Kidney (tissue), 14 donors: ENCODE data around the gene ZBTB46. TPM values are rescaled to one million over a fixed set of nuclear protein-coding genes. Genes with fewer than 3 reads are reported as not detected.

Experiments
- DNase-seq, 5 donors: peaks; one replicate each; pipeline ENCODE4 v3.0.0-alpha.2; 2013 to 2020
- FAIRE-seq: peaks from 2 replicates; lab custom pipeline; 2012; peaks lifted over from hg19 to GRCh38; lab: Jason Lieb, UNC
- H3K27ac ChIP-seq, 2 donors: one replicate each; pipeline ENCODE4 v1.7.0; 2013; ENCODE audit warnings: low read depth in 2 of 2, low read length in 2 of 2, inconsistent platforms in 1 of 2
- H3K27me3 ChIP-seq: one replicate; pipeline ENCODE4 v1.7.1; 2013; ENCODE audit warnings: low read length, inconsistent platforms; ENCODE audit not compliant: control insufficient read depth, insufficient read depth
- H3K36me3 ChIP-seq, 3 donors: one replicate each; pipeline versions ENCODE4 v1.7.0 to v1.7.1; 2013; ENCODE audit warnings: low read length in 3 of 3, control low read depth in 1 of 3, inconsistent platforms in 1 of 3; ENCODE audit not compliant: insufficient read depth in 3 of 3, control insufficient read depth in 2 of 3
- H3K4me1 ChIP-seq, 3 donors: one replicate each; pipeline versions ENCODE4 v1.7.0 to v1.7.1; 2013; ENCODE audit warnings: low read length in 3 of 3, inconsistent platforms in 1 of 3, low read depth in 1 of 3; ENCODE audit not compliant: control insufficient read depth in 2 of 3, insufficient read depth in 2 of 3
- H3K4me3 ChIP-seq, 3 donors: one replicate each; pipeline versions ENCODE4 v1.7.0 to v1.8.1; 2013; ENCODE audit warnings: low read length in 3 of 3, control low read depth in 1 of 3, inconsistent platforms in 1 of 3
- H3K9ac ChIP-seq, 3 donors: one replicate each; pipeline versions ENCODE4 v1.7.0 to v1.7.1; 2013; ENCODE audit warnings: low read length in 3 of 3, control low read depth in 1 of 3, inconsistent platforms in 1 of 3
- H3K9me3 ChIP-seq, 3 donors: one replicate each; pipeline versions ENCODE4 v1.7.0 to v1.7.1; 2013; ENCODE audit warnings: low read length in 3 of 3, control low read depth in 1 of 3, inconsistent platforms in 1 of 3; ENCODE audit not compliant: control insufficient read depth in 2 of 3, insufficient read depth in 1 of 3
- intact Hi-C: fragments of 100-400 bp; cut with DNase I; formaldehyde crosslinking; loops from one replicate; pipeline ENCODE4 v1.11.1; 2022
- polyA plus RNA-seq: library from polyadenylated mRNA; stranded (reverse); fragments of 350-450 nt; fragmentation: Illumina TruSeq; extraction: RNeasy Lipid Tissue Mini Kit (QIAGEN cat#74804); gene quantifications from one replicate; pipeline ENCODE4 v1.2.3, GENCODE V29; 2014; ENCODE audit warnings: low read depth, low replicate concordance; ENCODE audit not compliant: insufficient read depth
- total RNA-seq: library from RNA; stranded (reverse); fragmentation: NEBNext Ultra II Directional; extraction: Animal tissue kit (Norgen Biotek cat#: 25700); gene quantifications from one replicate; pipeline ENCODE4 v1.2.1, GENCODE V29; 2021
- TF ChIP-seq, protein P1 (sequence below): IDR thresholded peaks from 3 replicates; pipeline ENCODE4 v1.5.1; 2012; ENCODE audit warnings: mild to moderate bottlenecking, moderate library complexity, borderline replicate concordance; ENCODE audit not compliant: insufficient read depth; ENCODE audit errors: extremely low read depth
- donor health status: control.
- donor health status: control.
- donor health status: control.
- donor health status: control.
- donor health status: control.
- donor health status: DM: yes; HTN: yes; CAD: no.
- donor health status: Normal renal cell carcinoma (clear cell type).

The ZBTB46 gene
- total and polyA plus RNA-seq, 2 donors from 2014 or later: 4.5 to 24.0 TPM

DNA sequence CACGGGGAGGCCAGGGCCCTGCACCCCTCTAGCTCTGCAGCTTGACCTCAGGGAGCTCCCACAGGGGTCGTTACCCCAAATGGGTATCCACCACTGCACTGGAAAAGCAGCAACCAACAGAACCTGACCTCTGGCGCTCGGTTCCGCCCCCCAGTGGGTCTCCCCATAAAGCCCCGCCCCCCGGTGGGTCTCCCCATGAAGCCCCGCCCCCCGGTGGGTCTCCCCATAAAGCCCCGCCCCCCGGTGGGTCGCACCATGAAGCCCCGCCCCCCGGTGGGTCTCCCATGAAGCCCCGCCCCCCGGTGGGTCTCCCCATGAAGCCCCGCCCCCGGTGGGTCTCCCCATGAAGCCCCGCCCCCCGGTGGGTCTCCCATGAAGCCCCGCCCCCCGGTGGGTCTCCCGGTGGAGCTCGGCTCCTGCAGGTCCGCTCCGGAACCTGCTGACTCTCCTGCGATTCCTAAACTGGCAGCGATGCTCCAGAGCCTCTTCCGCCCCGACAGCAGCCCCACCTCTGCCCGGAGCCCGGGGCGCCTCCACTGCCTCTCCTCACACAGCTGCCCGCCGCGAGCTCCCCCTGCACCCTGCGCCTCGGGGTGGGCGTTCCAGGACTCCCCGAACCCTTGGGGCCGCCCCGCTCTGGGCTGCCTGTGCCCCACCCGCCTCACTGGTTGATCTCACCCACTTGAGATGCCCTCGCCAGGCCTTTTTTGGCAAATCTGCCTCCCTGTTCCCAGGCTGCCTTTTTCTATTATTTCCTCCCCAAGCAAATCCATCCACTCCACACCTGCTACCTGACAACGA lies 79.4 kb downstream of the ZBTB46 start:
- FAIRE-seq (no peak), DNase-seq (peak in 2 of 5 donors; percentile 51 to 70)
- H3K4me3 ChIP-seq: no peak overlapping the region
- H3K27ac ChIP-seq: no peak overlapping the region
- no peaks in the 10 kb centered on the region for H3K36me3 ChIP-seq
- no peaks in the 10 kb centered on the region for H3K27me3 ChIP-seq
- intact Hi-C loops: no loop called here
- no peaks in the 10 kb centered on the region for H3K9me3 ChIP-seq
- peaks cover 0 to 3% (median 3%) of the 10 kb centered on the region in 3 donors for H3K4me1 ChIP-seq
- no peak overlapping the region for H3K9ac ChIP-seq
- TF ChIP-seq, protein P1, sequence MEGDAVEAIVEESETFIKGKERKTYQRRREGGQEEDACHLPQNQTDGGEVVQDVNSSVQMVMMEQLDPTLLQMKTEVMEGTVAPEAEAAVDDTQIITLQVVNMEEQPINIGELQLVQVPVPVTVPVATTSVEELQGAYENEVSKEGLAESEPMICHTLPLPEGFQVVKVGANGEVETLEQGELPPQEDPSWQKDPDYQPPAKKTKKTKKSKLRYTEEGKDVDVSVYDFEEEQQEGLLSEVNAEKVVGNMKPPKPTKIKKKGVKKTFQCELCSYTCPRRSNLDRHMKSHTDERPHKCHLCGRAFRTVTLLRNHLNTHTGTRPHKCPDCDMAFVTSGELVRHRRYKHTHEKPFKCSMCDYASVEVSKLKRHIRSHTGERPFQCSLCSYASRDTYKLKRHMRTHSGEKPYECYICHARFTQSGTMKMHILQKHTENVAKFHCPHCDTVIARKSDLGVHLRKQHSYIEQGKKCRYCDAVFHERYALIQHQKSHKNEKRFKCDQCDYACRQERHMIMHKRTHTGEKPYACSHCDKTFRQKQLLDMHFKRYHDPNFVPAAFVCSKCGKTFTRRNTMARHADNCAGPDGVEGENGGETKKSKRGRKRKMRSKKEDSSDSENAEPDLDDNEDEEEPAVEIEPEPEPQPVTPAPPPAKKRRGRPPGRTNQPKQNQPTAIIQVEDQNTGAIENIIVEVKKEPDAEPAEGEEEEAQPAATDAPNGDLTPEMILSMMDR: no peak

DNA sequence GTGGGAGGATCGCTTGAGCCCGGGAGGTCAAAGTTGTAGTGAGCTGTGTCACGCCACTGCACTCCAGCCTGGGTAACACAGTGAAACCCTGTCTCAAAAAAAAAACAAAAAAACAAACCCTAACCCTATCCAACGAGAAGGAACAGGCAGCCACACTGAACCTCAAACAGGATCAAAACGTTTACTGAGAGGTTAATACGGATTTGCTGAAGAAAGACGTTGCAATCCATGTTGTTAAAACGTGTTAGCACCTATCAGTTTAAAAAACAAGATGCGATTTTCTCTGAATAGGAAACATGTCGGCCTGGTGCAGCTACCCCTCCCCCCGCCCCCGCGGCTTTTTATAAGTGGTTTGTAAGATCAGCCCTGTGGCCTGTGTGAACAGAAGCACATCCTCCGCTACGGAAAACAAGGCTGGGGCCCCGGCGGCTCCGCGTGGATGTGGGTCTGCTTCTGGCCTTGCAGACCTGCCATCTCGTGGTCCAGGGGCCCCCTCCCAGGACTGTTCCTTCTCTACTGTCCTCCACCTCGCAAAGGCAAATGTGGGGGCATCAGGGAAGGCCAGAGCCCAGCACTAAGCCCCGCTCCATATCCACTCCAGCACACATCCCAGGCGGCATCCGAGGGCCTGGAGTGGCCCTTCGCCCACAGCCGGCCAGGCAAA lies 80.1 kb downstream of the ZBTB46 start:
- DNase-seq: peak in 1 of 5 donors; percentile 75
- Histone ChIP-seq H3K27me3 (no peaks in the 10 kb centered on the region), H3K27ac (no peak overlapping the region)

GRCh38 chr20:63749597-63750508 lies 81.2 kb downstream of the ZBTB46 start:
- Histone ChIP-seq H3K27me3 (no peaks in the 10 kb centered on the region), H3K4me1 (peaks cover 0 to 1% (median 0%) of the 10 kb centered on the region in 3 donors), H3K9me3 (no peaks in the 10 kb centered on the region), H3K36me3 (no peaks in the 10 kb centered on the region), H3K4me3 (no peak overlapping the region), H3K9ac (no peak overlapping the region), H3K27ac (no peak overlapping the region)
- TF ChIP-seq, protein P1: no peak
- peak in 1 of 5 donors; percentile 73 for DNase-seq
- intact Hi-C loops: no loop called here
- no peak for FAIRE-seq

More for the DNA sequence above, 80.1 kb downstream of the ZBTB46 start:
- TF ChIP-seq, protein P1: no peak
- Histone ChIP-seq H3K4me1 (peaks cover 0 to 3% (median 3%) of the 10 kb centered on the region in 3 donors), H3K9me3 (no peaks in the 10 kb centered on the region), H3K36me3 (no peaks in the 10 kb centered on the region), H3K4me3 (no peak overlapping the region), H3K9ac (no peak overlapping the region)
- intact Hi-C loops: no loop called here
- FAIRE-seq: no peak
